ENCODE results near the gene DENND4C.

The DENND4C gene

GRCh38 chr9:19269582-19269981 is 39.1 kb downstream of the DENND4C start:
- no peak for DNase-seq (ENCODE audit: low read depth)

DNA sequence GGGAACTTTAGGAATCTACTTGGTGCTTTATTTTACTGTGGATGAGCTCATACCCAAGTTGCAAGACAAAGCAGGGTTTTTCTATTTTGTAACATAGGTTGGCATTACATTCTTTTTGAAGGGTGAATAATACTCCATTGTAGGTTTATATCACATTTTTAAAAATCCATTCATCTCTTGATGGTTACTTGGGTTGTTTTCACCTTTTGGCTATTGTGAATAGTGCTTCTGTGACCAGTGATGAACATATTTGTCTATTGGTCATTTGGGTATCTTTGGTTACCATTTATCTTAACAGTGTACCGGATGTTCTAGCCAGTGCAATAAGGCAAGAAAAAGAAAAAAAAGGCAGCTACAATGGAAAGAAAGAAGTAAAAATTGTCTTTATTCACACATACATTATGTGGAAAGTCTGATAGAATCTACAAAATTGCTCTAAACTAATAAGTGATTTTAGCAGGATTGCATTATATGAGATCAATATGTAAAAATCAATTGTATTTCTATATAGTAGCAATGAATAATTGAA is 40.0 kb downstream of the DENND4C start:
- DNase-seq (ENCODE audit: low read depth) = no peak

DNA sequence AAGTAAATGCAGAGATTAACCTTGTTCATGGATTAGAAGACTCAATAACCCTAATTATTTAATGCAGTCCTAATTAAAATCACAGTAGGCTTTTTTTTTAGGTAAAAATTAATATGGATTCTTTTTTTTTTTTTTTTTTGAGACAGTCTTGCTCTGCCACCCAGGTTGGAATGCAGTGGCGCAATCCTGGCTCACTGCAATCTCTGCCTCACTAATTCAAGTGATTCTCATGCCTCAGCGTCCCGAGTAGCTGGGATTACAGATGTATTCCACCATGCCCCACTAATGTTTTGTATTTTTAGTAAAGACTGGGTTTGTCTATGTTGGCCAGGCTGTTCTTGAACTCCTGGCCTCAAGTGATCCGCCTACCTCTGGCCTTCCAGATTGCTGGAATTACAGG is 40.6 kb downstream of the DENND4C start:
- DNase-seq (ENCODE audit: low read depth) = no peak

DNA sequence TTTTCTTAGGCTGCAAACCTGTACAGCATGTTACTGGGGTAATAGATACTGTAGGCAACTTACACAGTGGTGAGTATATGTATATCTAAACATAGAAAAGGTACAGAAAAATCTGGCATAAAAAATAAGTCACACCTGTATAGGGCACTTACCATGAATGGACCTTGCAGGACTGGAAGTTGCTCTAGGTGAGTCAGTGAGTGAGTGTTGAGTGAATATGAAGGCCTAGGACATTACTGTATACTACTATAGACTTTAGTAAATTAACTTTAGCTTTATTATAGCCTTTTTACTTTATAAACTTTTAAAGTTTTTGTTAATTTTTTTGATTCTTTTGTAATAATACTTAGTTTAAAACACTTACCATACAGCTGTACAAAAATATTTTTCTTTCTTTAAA is 51.3 kb downstream of the DENND4C start:
- DNase-seq (ENCODE audit: low read depth) = no peak

- no peak for DNase-seq (ENCODE audit: low read depth)
Observed at GRCh38 chr9:19283072-19283710, 52.7 kb downstream of the DENND4C start.

DNA sequence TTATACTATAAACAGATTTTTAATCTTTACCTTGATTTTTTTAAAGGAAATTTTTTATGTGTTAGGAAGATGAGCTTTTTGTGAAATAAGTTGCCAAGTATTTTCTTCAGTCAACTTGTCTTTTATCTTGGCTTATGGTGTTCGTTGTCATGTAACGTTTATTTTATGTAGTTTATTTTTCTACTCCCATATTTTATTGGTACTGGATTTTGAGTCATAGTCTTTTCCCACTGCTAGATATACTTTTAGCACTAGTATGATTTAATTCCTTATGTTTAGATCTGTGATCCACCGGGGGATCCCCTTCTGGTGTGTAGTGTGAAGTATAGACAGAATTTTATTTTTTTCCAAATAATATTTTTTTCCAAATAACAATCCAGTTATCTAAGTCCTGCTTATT is 54.2 kb downstream of the DENND4C start:
- DNase-seq (ENCODE audit: low read depth) = no peak

- DNase-seq (ENCODE audit: low read depth) = no peak
Observed at GRCh38 chr9:19286634-19287188, 56.2 kb downstream of the DENND4C start.

DNA sequence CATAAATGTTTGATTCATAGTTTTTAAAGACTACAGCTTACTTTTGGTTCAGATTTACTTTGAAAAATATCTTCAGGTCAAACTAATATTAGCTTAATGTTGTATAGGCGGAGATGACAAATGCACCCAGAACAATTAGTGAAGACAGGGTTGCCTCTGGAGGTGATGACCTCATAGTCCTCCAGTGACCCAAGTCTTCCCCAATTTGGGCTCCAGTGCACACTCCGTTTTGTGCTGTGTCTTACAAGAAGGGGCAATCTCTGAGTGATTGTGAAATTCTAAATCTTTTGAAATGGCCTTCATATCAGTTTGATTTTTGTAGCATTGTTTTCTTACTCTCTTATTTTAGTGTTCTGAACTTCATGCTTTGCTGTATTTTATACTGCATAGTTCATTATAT is 57.6 kb downstream of the DENND4C start:
- DNase-seq (ENCODE audit: low read depth) = no peak

GRCh38 chr9:19290103-19290502 is 59.6 kb downstream of the DENND4C start:
- no peak for DNase-seq (ENCODE audit: low read depth)

DNA sequence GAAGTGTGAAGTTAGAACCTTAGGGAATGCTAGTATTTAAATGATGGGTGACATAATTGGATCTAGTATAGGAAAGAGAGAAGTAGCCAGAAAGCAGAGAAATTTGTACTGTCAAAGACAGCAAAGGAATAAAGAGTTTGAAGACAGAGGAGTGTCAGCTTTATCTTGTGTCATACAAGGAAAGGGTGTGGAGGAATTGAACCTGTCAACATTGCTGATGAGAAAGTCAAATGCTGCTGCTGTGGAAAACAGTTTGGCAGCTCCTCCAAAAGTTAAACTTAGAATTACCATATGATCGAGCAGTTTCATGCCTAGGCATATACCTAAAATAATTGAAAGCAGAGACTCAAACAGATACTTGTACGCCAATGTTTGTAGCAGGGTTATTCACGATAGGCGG is 63.7 kb downstream of the DENND4C start:
- no peak for DNase-seq (ENCODE audit: low read depth)

DNA sequence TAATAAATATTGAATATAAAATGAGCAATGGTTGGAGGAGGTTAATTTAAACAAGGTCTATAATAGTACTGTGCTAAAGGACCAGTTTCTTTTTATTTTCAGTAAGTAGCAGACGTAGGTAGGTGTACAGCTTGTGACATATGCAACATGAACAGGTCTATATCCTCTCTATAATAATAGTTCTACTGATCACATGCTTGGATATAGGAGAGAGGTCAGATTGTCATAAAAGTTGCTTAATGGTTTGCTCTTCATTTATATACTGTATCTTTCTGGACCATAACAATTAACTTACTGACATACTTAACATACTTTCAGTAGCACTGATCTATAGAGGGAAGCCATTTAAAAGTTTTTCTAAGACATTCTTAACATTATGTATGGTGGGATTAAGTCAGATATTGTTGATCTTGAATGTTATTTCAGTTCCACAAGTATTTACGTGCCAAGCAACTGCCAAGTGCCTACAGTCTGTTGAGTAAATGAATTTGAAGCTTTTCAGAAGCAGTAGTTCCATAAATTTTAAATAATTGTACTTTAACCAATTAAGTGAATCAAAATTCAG is 68.0 kb downstream of the DENND4C start:
- DNase-seq (ENCODE audit: low read depth) = no peak

- DNase-seq (ENCODE audit: low read depth) = no peak
Observed at GRCh38 chr9:19303216-19303615, 72.7 kb downstream of the DENND4C start.

DNA sequence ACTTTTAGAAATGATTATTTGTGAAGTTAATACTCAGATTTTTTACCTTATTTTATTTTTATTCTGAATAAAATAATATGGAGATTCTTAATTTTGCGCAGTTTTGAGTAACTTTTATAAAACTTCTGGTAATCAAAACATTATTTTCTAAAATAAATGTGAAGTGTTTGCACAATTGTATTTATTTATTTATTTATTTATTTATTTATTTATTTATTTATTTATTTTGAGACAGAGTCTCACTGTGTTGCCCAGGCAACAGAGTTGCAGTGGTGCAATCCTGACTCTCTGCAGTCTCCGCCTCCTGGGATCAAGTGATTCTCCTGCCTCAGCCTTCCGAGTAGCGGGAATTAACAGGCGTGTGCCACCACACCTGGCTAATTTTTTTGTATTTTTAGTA is 76.1 kb downstream of the DENND4C start:
- DNase-seq (ENCODE audit: low read depth) = no peak

DNA sequence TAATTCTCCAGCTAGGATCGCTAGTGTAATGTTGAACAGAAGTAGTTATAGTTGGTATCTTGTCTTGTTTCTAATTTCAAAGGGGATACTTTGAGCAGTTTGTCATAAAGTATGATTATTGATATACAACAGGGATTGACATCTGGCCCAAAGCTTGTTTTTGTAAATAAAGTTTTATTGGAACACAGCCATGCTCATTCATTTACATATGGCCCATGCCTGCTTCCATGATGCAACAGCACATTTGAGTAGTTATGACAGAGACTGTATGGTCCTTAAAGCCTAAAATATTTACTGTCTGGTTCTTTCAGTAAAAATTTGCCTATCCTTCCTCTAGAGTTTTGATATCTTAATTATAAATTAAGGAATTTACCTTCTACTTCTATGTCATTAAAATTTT is 79.8 kb downstream of the DENND4C start:
- DNase-seq (ENCODE audit: low read depth) = no peak

GRCh38 chr9:19313573-19313972 is 83.1 kb downstream of the DENND4C start:
- no peak for DNase-seq (ENCODE audit: low read depth)

DNA sequence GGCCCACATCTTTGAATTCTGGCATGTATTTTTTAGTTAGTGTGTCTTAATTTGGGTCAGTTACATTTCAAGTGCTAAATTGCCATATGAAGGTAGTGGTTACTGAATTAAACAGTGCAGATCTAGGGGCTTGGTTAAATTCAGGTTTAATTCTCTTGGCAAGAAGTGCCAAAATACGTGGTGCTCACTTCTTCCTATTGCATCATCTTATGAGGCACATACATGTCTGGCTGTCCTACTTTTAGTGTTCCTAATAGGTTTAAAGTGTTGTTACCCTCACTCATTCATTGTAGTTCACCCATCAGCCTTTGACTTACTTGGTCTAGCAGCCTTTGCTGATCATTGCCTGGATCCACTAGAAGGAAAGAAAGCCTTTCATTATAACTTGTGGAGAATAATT is 90.0 kb downstream of the DENND4C start:
- DNase-seq (ENCODE audit: low read depth) = no peak

GRCh38 chr9:19331877-19332276 is 101.4 kb downstream of the DENND4C start:
- DNase-seq (ENCODE audit: low read depth) = no peak

DNA sequence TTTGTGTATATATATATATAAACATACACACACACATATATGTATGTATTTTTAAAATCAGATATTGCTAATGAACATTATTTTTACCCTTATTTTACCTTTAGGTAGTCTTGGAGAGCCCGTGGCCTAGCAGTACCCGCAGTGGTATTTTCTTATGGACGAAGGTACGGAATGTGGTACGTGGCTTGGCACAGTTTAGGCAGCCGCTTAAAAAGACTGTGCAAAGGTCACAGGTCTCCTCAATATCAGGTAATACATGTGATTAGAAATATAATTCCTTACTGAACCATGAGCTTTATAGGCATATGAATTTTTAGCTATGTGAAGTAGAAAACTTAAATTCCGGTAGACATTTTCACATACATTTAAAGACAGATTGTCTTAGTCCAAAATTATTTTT is 105.7 kb downstream of the DENND4C start:
- DNase-seq (ENCODE audit: low read depth) = no peak

GRCh38 chr9:19342947-19343346 is 112.5 kb downstream of the DENND4C start:
- no peak for DNase-seq (ENCODE audit: low read depth)

- DNase-seq (ENCODE audit: low read depth) = no peak
Observed at GRCh38 chr9:19358701-19359100, 128.2 kb downstream of the DENND4C start.

DNA sequence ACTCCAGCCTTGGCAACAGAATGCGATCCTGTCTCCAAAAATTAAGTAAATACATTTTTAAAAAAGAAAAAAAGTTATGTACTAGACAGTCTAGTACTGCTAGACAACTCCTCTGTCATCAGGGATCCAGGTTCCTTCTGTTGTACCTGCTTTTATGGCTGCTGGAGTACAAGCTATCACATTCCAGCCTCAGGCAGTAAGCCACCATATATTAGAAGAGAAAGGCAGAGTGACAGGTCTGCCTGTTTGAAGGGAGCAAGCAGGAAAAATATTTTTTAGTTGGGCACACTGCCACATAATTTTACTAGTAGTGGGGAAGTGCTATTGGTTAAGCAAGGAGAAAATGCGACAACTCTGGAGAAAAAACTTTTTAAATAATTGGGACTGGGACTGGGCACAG is 138.6 kb downstream of the DENND4C start:
- no peak for DNase-seq (ENCODE audit: low read depth)

GRCh38 chr9:19371942-19372341 is 141.4 kb downstream of the DENND4C start:
- no peak for DNase-seq (ENCODE audit: low read depth)

GRCh38 chr9:19372567-19372966 is 142.1 kb downstream of the DENND4C start:
- no peak for DNase-seq (ENCODE audit: low read depth)

DNA sequence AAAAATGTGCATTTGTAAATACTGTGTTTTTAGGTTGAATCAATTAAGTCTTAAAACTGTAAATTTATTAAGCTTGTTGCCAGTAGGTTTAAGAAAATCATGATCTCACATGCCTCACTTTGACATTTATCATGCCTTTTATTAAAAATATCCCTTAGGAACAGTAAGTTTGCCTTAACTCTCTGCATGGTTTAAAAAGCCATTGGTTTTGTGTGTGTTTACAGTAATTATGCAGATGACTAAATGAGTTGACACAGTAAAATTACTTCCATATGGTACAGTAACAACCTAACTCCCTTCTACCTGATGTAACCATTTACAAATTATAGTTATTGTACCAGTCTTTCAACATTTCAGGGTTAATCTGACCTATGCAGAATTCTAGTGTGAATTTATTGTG is 143.0 kb downstream of the DENND4C start:
- no peak for DNase-seq (ENCODE audit: low read depth)
